Endothelial cell of umbilical vein (primary cell): ENCODE results near the gene RNPEP. TPM values are rescaled to one million over a fixed set of nuclear protein-coding genes. Genes with fewer than 3 reads are reported as not detected.

Experiments used
- BruUV-seq: library from RNA; stranded (reverse); fragments of 400-500 nt; replicated peaks from 2 replicates; lab custom pipeline; 2021; lab: Mats Ljungman, UMichigan
- CTCF ChIA-PET: fragments of 300-600, 350-600 bp; sonication (Branson Sonifier 250); formaldehyde crosslinking; loops from one replicate; lab custom pipeline; 2021; ENCODE audit warnings: antibody characterized with exemption, inconsistent platforms; lab: Charles Lee
- POLR2A ChIA-PET: fragments of 300-600, 350-600 bp; sonication (Branson Sonifier 250); formaldehyde crosslinking; loops from one replicate; lab custom pipeline; 2021; ENCODE audit warnings: antibody characterized with exemption, inconsistent platforms; lab: Charles Lee
- DNase-seq: peaks from one replicate; pipeline ENCODE4 v3.0.0-alpha.2; 2011; ENCODE audit warnings: low read depth, low spot score
- FAIRE-seq: peaks from 2 replicates; lab custom pipeline; 2011; peaks lifted over from hg19 to GRCh38; lab: Jason Lieb, UNC
- H2AFZ ChIP-seq: 2 replicates; pipeline ENCODE4 v1.6.0; 2012; ENCODE audit warnings: low read depth, low read length, control low read depth, inconsistent platforms
- H3K27ac ChIP-seq: 2 replicates; pipeline ENCODE4 v1.5.1; 2011; ENCODE audit warnings: low read depth, mild to moderate bottlenecking, control low read depth, low read length, moderate library complexity; ENCODE audit not compliant: insufficient read depth
- H3K27me3 ChIP-seq, 2 experiments: 2 replicates each; pipeline versions ENCODE4 v1.6.0 to v1.6.1; 2011; ENCODE audit warnings: low read length in 2 of 2, mixed read lengths in 1 of 2; ENCODE audit not compliant: control insufficient read depth in 2 of 2, insufficient read depth in 2 of 2
- H3K36me3 ChIP-seq, 2 experiments: 2 replicates in 1 of 2; 3 replicates in 1 of 2; pipeline ENCODE4 v1.5.1; 2011; ENCODE audit warnings: low read length in 2 of 2, mild to moderate bottlenecking in 1 of 2, moderate library complexity in 1 of 2; ENCODE audit not compliant: control insufficient read depth in 2 of 2, insufficient read depth in 2 of 2; ENCODE audit errors: extremely low read depth in 1 of 2
- H3K4me1 ChIP-seq: 3 replicates; pipeline ENCODE4 v1.5.1; 2011; ENCODE audit warnings: mild to moderate bottlenecking, low read length; ENCODE audit not compliant: control insufficient read depth, insufficient read depth; ENCODE audit errors: extremely low read depth
- H3K4me2 ChIP-seq: 2 replicates; pipeline ENCODE4 v1.6.1; 2011; ENCODE audit warnings: low read length, control low read depth, mixed read lengths; ENCODE audit not compliant: insufficient read depth
- H3K4me3 ChIP-seq, 3 experiments: fragments of 200-600 bp in 1 of 3; sonication (generic), shearing (Covaris generic) in 1 of 3; replicated peaks in 1 of 3; 2 replicates each; pipeline ENCODE4 v1.5.1; 2011 to 2016; ENCODE audit warnings: control low read depth in 3 of 3, low read length in 3 of 3, mild to moderate bottlenecking in 2 of 3, inconsistent platforms in 1 of 3, low read depth in 1 of 3, moderate library complexity in 1 of 3; ENCODE audit not compliant: insufficient read depth in 1 of 3
- H3K79me2 ChIP-seq: 2 replicates; pipeline ENCODE4 v1.6.0; 2012; ENCODE audit warnings: low read length, inconsistent platforms; ENCODE audit not compliant: control insufficient read depth, insufficient read depth
- H3K9ac ChIP-seq: replicated peaks from 2 replicates; pipeline ENCODE3; 2011; ENCODE audit warnings: low read length, control low read depth; ENCODE audit not compliant: insufficient read depth; ENCODE audit errors: extremely low read depth
- H3K9me1 ChIP-seq: replicated peaks from 3 replicates; pipeline ENCODE4 v1.6.0; 2011; ENCODE audit warnings: mild to moderate bottlenecking, low read length; ENCODE audit not compliant: control insufficient read depth, insufficient read depth; ENCODE audit errors: extremely low read depth
- H3K9me3 ChIP-seq: replicated peaks from 2 replicates; pipeline ENCODE4 v1.5.1; 2012; ENCODE audit warnings: low read length, inconsistent platforms; ENCODE audit not compliant: control insufficient read depth, insufficient read depth
- H4K20me1 ChIP-seq: replicated peaks from 2 replicates; pipeline ENCODE3; 2011; ENCODE audit warnings: mild to moderate bottlenecking, low read length; ENCODE audit not compliant: control insufficient read depth, insufficient read depth; ENCODE audit errors: extremely low read depth
- EZH2 ChIP-seq: IDR thresholded peaks from 2 replicates; pipeline ENCODE4 v1.6.1; 2012; ENCODE audit warnings: borderline replicate concordance, low read depth, mild to moderate bottlenecking, moderate library complexity, low read length, inconsistent platforms; ENCODE audit not compliant: severe bottlenecking
- FOS ChIP-seq: IDR thresholded peaks from 2 replicates; pipeline ENCODE4 v1.6.1; 2011; ENCODE audit warnings: mild to moderate bottlenecking, low read length, moderate library complexity, borderline replicate concordance; ENCODE audit not compliant: insufficient read depth
- GATA2 ChIP-seq: IDR thresholded peaks from 2 replicates; pipeline ENCODE4 v1.7.0; 2011; ENCODE audit warnings: low read depth, mild to moderate bottlenecking, moderate library complexity, mixed read lengths, low read length; ENCODE audit not compliant: insufficient read length, insufficient read depth
- JUN ChIP-seq: IDR thresholded peaks from 2 replicates; pipeline ENCODE4 v1.6.1; 2011; ENCODE audit warnings: borderline replicate concordance, low read depth; ENCODE audit not compliant: insufficient read length, insufficient read depth
- MYC ChIP-seq: IDR thresholded peaks from one replicate; pipeline ENCODE4 v1.6.1; 2011; ENCODE audit warnings: mild to moderate bottlenecking, low read depth, low read length
- POLR2AphosphoS5 ChIP-seq: IDR thresholded peaks from 2 replicates; pipeline ENCODE4 v1.6.1; 2012; ENCODE audit warnings: low read depth, mild to moderate bottlenecking, control low read depth, low read length, moderate library complexity; ENCODE audit not compliant: insufficient read depth
- dilution Hi-C: fragments of 300-500 bp; cut with MboI; formaldehyde crosslinking; loops from one replicate; pipeline ENCODE4 v1.15.0; 2019; ENCODE audit warnings: low sequenced_read_pairs; ENCODE audit not compliant: extremely low pct_ligation_motif_present
- intact Hi-C: fragments of 100-400 bp; cut with micrococcal nuclease; formaldehyde crosslinking; loops from one replicate; pipeline ENCODE4 v1.10.0; 2022
- polyA plus RNA-seq, 4 experiments: library from polyadenylated mRNA; depleted of rRNA in 3 of 4; stranded (reverse) in 3 of 4; unstranded in 1 of 4; fragments of >200 nt; gene quantifications; 2 replicates each; pipeline versions ENCODE4 v1.2.1 to v1.2.3, GENCODE V29; 2011 to 2012; ENCODE audit warnings: missing spikeins in 1 of 4
- total RNA-seq: library from RNA; stranded (reverse); gene quantifications from 2 replicates; pipeline ENCODE4 v1.2.3, GENCODE V29; 2021
- TF ChIP-seq, protein P1 (sequence below), 2 donors: IDR thresholded peaks; 1 replicate in 1 of 2; 2 replicates in 1 of 2; pipeline ENCODE4 v1.5.1; 2011; ENCODE audit warnings: low read length in 2 of 2, mild to moderate bottlenecking in 2 of 2, moderate library complexity in 2 of 2, control low read depth in 1 of 2, inconsistent platforms in 1 of 2, low read depth in 1 of 2; ENCODE audit not compliant: insufficient read depth in 1 of 2; ENCODE audit errors: extremely low read depth in 1 of 2
- TF ChIP-seq, protein P2 (sequence below): IDR thresholded peaks from 2 replicates; pipeline ENCODE4 v1.6.1; 2011; ENCODE audit not compliant: insufficient read depth, insufficient read length

Gene RNPEP
- total and polyA plus RNA-seq, 2 donors (not counting 3 experiments of a cell fraction or from before 2014, with no cell fraction given): 56.1 to 73.5 TPM

DNA sequence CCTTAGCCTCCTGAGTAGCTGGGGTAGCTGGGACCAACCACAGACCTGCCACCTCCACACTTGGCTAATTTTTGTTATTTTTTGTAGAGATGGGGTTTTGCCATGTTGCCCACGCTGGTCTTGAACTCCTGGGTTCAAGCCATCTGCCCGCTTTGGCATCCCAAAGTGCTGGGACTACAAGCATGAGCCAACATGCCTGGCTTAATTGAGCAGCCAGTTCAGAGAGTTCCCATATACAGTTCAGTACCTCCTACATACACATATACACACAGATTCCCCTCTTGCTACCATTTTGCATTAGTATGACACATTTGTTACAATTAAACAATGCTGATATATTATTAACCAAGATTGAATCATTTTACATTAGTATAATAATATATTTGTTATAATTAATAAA lies 2.9 kb downstream of the RNPEP start:
- H3K27me3 ChIP-seq: no peaks in the 10 kb centered on the region
- H3K79me2 ChIP-seq: peaks cover 23% of the 10 kb centered on the region
- no TSS peak for BruUV-seq
- H3K9ac ChIP-seq: no peak overlapping the region
- H3K27ac ChIP-seq: no peak overlapping the region
- FAIRE-seq (no peak), DNase-seq (no peak)
- H3K9me1 ChIP-seq: no peaks in the 10 kb centered on the region
- H3K4me2 ChIP-seq: no peak overlapping the region
- no peaks in the 10 kb centered on the region for H4K20me1 ChIP-seq
- POLR2A ChIA-PET: no interaction called here
- H3K4me1 ChIP-seq: peaks cover 8% of the 10 kb centered on the region
- no peak overlapping the region for H3K4me3 ChIP-seq
- dilution Hi-C loops: no loop called here
- intact Hi-C loops: no loop called here
- TF ChIP-seq EZH2: no peak
- TF ChIP-seq, protein P1, sequence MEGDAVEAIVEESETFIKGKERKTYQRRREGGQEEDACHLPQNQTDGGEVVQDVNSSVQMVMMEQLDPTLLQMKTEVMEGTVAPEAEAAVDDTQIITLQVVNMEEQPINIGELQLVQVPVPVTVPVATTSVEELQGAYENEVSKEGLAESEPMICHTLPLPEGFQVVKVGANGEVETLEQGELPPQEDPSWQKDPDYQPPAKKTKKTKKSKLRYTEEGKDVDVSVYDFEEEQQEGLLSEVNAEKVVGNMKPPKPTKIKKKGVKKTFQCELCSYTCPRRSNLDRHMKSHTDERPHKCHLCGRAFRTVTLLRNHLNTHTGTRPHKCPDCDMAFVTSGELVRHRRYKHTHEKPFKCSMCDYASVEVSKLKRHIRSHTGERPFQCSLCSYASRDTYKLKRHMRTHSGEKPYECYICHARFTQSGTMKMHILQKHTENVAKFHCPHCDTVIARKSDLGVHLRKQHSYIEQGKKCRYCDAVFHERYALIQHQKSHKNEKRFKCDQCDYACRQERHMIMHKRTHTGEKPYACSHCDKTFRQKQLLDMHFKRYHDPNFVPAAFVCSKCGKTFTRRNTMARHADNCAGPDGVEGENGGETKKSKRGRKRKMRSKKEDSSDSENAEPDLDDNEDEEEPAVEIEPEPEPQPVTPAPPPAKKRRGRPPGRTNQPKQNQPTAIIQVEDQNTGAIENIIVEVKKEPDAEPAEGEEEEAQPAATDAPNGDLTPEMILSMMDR (IDR thresholded peaks at IDR 0.05; ENCODE audit: extremely low read depth in 1 of 2, insufficient read depth in 1 of 2, low read depth in 1 of 2, low read length in 2 of 2): no peak
- peaks cover 2 to 5% of the 10 kb centered on the region in 2 experiments for H3K36me3 ChIP-seq
- CTCF ChIA-PET: interaction anchor here (4.4 kb wide), 1 partner anchor 14 kb away, joined by 21 read pairs; no protein-coding TSS in a partner anchor
- no peaks in the 10 kb centered on the region for H3K9me3 ChIP-seq
- H2AFZ ChIP-seq: no peak overlapping the region

DNA sequence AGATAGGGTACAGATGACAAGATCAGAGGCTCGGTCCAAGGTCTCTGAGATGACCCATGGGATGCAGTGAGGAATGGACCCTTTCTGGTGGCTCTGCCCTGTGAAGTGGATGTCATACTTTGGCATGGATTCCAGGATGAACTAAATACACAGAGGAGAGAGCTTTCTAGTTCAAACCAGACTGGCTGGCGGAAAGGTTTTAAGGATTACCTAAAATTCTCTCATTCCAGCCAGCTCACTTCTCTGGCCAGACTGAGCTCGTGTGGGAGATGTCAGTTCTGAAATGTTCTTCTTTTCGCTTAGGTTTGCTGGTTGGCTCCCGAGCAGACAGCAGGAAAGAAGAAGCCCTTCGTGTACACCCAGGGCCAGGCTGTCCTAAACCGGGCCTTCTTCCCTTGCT lies 6.2 kb downstream of the RNPEP start:
- Histone ChIP-seq H3K27ac (no peak overlapping the region), H3K4me3 (no peak overlapping the region), H3K9me3 (no peaks in the 10 kb centered on the region), H3K4me2 (no peak overlapping the region), H3K27me3 (no peaks in the 10 kb centered on the region), H3K9me1 (no peaks in the 10 kb centered on the region), H2AFZ (no peak overlapping the region), H3K4me1 (peaks cover 2% of the 10 kb centered on the region), H4K20me1 (no peaks in the 10 kb centered on the region), H3K9ac (no peak overlapping the region), H3K36me3 (peaks cover 5 to 10% of the 10 kb centered on the region in 2 experiments), H3K79me2 (peaks cover 19% of the 10 kb centered on the region)
- DNase-seq (no peak), FAIRE-seq (no peak)
- TF ChIP-seq JUN (no peak), MYC (no peak), GATA2 (no peak), POLR2AphosphoS5 (no peak), EZH2 (no peak), FOS (no peak)
- TF ChIP-seq, protein P2, sequence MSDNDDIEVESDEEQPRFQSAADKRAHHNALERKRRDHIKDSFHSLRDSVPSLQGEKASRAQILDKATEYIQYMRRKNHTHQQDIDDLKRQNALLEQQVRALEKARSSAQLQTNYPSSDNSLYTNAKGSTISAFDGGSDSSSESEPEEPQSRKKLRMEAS: no peak
- no TSS peak for BruUV-seq
- dilution Hi-C loops (no loop called here), intact Hi-C loops (no loop called here)
- ChIA-PET POLR2A (no interaction called here), CTCF (interaction anchor here (1.5 to 2.4 kb wide), 3 partner anchors 9 to 93 kb away, joined by 3 to 12 read pairs (median 6); no protein-coding TSS in a partner anchor)
